Measurements from ENCODE around the gene ATP1A4. TPM values are rescaled to one million over a fixed set of nuclear protein-coding genes. Genes with fewer than 3 reads are reported as not detected.

ATP1A4 gene
- total RNA-seq, 2 donors from 2014 or later = not detected

GRCh38 chr1:160137216-160137862 is 14.1 kb upstream of the ATP1A4 start:
- Mint-ChIP-seq H3K4me1 (ENCODE audit: low read depth) (no peaks in the 10 kb centered on the region), H3K9me3 (no peaks in the 10 kb centered on the region), H3K4me3 (no peak overlapping the region), H3K36me3 (ENCODE audit: insufficient read depth in 2 of 2) (no peaks in the 10 kb centered on the region), H3K27me3 (ENCODE audit: low read depth) (peaks cover 24% of the 10 kb centered on the region), H3K27ac (no peak overlapping the region)
- DNase-seq = no peak
- no peak for ATAC-seq (replicated peaks in 1 of 2)

GRCh38 chr1:160139840-160140239 is 11.6 kb upstream of the ATP1A4 start:
- Mint-ChIP-seq H3K4me3 (no peak overlapping the region), H3K4me1 (ENCODE audit: low read depth) (no peaks in the 10 kb centered on the region), H3K36me3 (ENCODE audit: insufficient read depth in 2 of 2) (no peaks in the 10 kb centered on the region), H3K27ac (no peak overlapping the region), H3K27me3 (ENCODE audit: low read depth) (peaks cover 20% of the 10 kb centered on the region), H3K9me3 (no peaks in the 10 kb centered on the region)
- ATAC-seq (replicated peaks in 1 of 2) = no peak
- DNase-seq = no peak

- DNase-seq = no peak
- no peaks in the 10 kb centered on the region for H3K36me3 Mint-ChIP-seq (ENCODE audit: insufficient read depth in 2 of 2)
- no peaks in the 10 kb centered on the region for H3K9me3 Mint-ChIP-seq
- H3K4me1 Mint-ChIP-seq (ENCODE audit: low read depth) = no peaks in the 10 kb centered on the region
- H3K27ac Mint-ChIP-seq = no peak overlapping the region
- ATAC-seq (replicated peaks in 1 of 2) = no peak
- H3K4me3 Mint-ChIP-seq = no peak overlapping the region
- peaks cover 23% of the 10 kb centered on the region for H3K27me3 Mint-ChIP-seq (ENCODE audit: low read depth)
Measured at GRCh38 chr1:160143695-160144094, 7.7 kb upstream of the ATP1A4 start.

GRCh38 chr1:160144921-160145320 is 6.5 kb upstream of the ATP1A4 start:
- no peak overlapping the region for H3K27ac Mint-ChIP-seq
- H3K9me3 Mint-ChIP-seq = no peaks in the 10 kb centered on the region
- peaks cover 23% of the 10 kb centered on the region for H3K27me3 Mint-ChIP-seq (ENCODE audit: low read depth)
- H3K4me3 Mint-ChIP-seq = no peak overlapping the region
- H3K36me3 Mint-ChIP-seq (ENCODE audit: insufficient read depth in 2 of 2) = no peaks in the 10 kb centered on the region
- no peaks in the 10 kb centered on the region for H3K4me1 Mint-ChIP-seq (ENCODE audit: low read depth)
- ATAC-seq (replicated peaks in 1 of 2) (no peak), DNase-seq (no peak)

GRCh38 chr1:160146107-160146506 is 5.3 kb upstream of the ATP1A4 start:
- no peak for ATAC-seq (replicated peaks in 1 of 2)
- Mint-ChIP-seq H3K36me3 (ENCODE audit: insufficient read depth in 2 of 2) (no peaks in the 10 kb centered on the region), H3K9me3 (no peaks in the 10 kb centered on the region), H3K4me1 (ENCODE audit: low read depth) (no peaks in the 10 kb centered on the region), H3K27me3 (ENCODE audit: low read depth) (peaks cover 23% of the 10 kb centered on the region), H3K4me3 (no peak overlapping the region), H3K27ac (no peak overlapping the region)
- DNase-seq = no peak

GRCh38 chr1:160148121-160148520 is 3.3 kb upstream of the ATP1A4 start:
- H3K27me3 Mint-ChIP-seq (ENCODE audit: low read depth) = peaks cover 6% of the 10 kb centered on the region
- DNase-seq (no peak), ATAC-seq (replicated peaks in 1 of 2) (no peak)
- no peak overlapping the region for H3K27ac Mint-ChIP-seq
- no peak overlapping the region for H3K4me3 Mint-ChIP-seq
- no peaks in the 10 kb centered on the region for H3K9me3 Mint-ChIP-seq
- H3K36me3 Mint-ChIP-seq (ENCODE audit: insufficient read depth in 2 of 2) = no peaks in the 10 kb centered on the region
- H3K4me1 Mint-ChIP-seq (ENCODE audit: low read depth) = no peaks in the 10 kb centered on the region

GRCh38 chr1:160149233-160149632 is 2.2 kb upstream of the ATP1A4 start:
- H3K4me3 Mint-ChIP-seq = no peak overlapping the region
- H3K27ac Mint-ChIP-seq = no peak overlapping the region
- H3K36me3 Mint-ChIP-seq (ENCODE audit: insufficient read depth in 2 of 2) = no peaks in the 10 kb centered on the region
- DNase-seq = no peak
- H3K9me3 Mint-ChIP-seq = no peaks in the 10 kb centered on the region
- no peaks in the 10 kb centered on the region for H3K4me1 Mint-ChIP-seq (ENCODE audit: low read depth)
- peaks cover 6% of the 10 kb centered on the region for H3K27me3 Mint-ChIP-seq (ENCODE audit: low read depth)
- no peak for ATAC-seq (replicated peaks in 1 of 2)

- Mint-ChIP-seq H3K4me3 (no peak overlapping the region), H3K36me3 (ENCODE audit: insufficient read depth in 2 of 2) (no peaks in the 10 kb centered on the region), H3K27ac (no peak overlapping the region), H3K27me3 (ENCODE audit: low read depth) (peaks cover 4% of the 10 kb centered on the region), H3K9me3 (no peaks in the 10 kb centered on the region), H3K4me1 (ENCODE audit: low read depth) (no peaks in the 10 kb centered on the region)
- DNase-seq (no peak), ATAC-seq (replicated peaks in 1 of 2) (no peak)
Measured at GRCh38 chr1:160149716-160150115, 1.7 kb upstream of the ATP1A4 start.

- no peak overlapping the region for H3K4me3 Mint-ChIP-seq
- no peaks in the 10 kb centered on the region for H3K36me3 Mint-ChIP-seq (ENCODE audit: insufficient read depth in 2 of 2)
- H3K9me3 Mint-ChIP-seq = no peaks in the 10 kb centered on the region
- DNase-seq (no peak), ATAC-seq (replicated peaks in 1 of 2) (no peak)
- no peak overlapping the region for H3K27ac Mint-ChIP-seq
- peaks cover 6% of the 10 kb centered on the region for H3K27me3 Mint-ChIP-seq (ENCODE audit: low read depth)
- no peaks in the 10 kb centered on the region for H3K4me1 Mint-ChIP-seq (ENCODE audit: low read depth)
Measured at GRCh38 chr1:160154790-160155189, 3.4 kb downstream of the ATP1A4 start.

GRCh38 chr1:160156361-160156760 is 5.0 kb downstream of the ATP1A4 start:
- Mint-ChIP-seq H3K27me3 (ENCODE audit: low read depth) (peaks cover 6% of the 10 kb centered on the region), H3K27ac (no peak overlapping the region), H3K4me1 (ENCODE audit: low read depth) (no peaks in the 10 kb centered on the region), H3K36me3 (ENCODE audit: insufficient read depth in 2 of 2) (no peaks in the 10 kb centered on the region), H3K4me3 (no peak overlapping the region), H3K9me3 (no peaks in the 10 kb centered on the region)
- no peak for DNase-seq
- no peak for ATAC-seq (replicated peaks in 1 of 2)

- Mint-ChIP-seq H3K9me3 (no peaks in the 10 kb centered on the region), H3K27me3 (ENCODE audit: low read depth) (peaks cover 6% of the 10 kb centered on the region), H3K4me1 (ENCODE audit: low read depth) (no peaks in the 10 kb centered on the region), H3K27ac (no peak overlapping the region), H3K36me3 (ENCODE audit: insufficient read depth in 2 of 2) (no peaks in the 10 kb centered on the region), H3K4me3 (no peak overlapping the region)
- DNase-seq = no peak
- ATAC-seq (replicated peaks in 1 of 2) = no peak
Measured at GRCh38 chr1:160157174-160157573, 5.8 kb downstream of the ATP1A4 start.

- no peak for ATAC-seq (replicated peaks in 1 of 2)
- no peaks in the 10 kb centered on the region for H3K4me1 Mint-ChIP-seq (ENCODE audit: low read depth)
Measured at GRCh38 chr1:160158031-160158430, 6.6 kb downstream of the ATP1A4 start.

GRCh38 chr1:160158534-160158933 is 7.1 kb downstream of the ATP1A4 start:
- H3K4me1 Mint-ChIP-seq (ENCODE audit: low read depth) = no peaks in the 10 kb centered on the region
- ATAC-seq (replicated peaks in 1 of 2) (no peak), DNase-seq (no peak)
- H3K27ac Mint-ChIP-seq = no peak overlapping the region
- H3K36me3 Mint-ChIP-seq (ENCODE audit: insufficient read depth in 2 of 2) = no peaks in the 10 kb centered on the region
- H3K9me3 Mint-ChIP-seq = no peaks in the 10 kb centered on the region
- peaks cover 11% of the 10 kb centered on the region for H3K27me3 Mint-ChIP-seq (ENCODE audit: low read depth)
- no peak overlapping the region for H3K4me3 Mint-ChIP-seq

More at GRCh38 chr1:160158031-160158430, 6.6 kb downstream of the ATP1A4 start:
- Mint-ChIP-seq H3K36me3 (ENCODE audit: insufficient read depth in 2 of 2) (no peaks in the 10 kb centered on the region), H3K27me3 (ENCODE audit: low read depth) (peaks cover 6% of the 10 kb centered on the region), H3K4me3 (no peak overlapping the region), H3K9me3 (no peaks in the 10 kb centered on the region), H3K27ac (no peak overlapping the region)
- DNase-seq = no peak

GRCh38 chr1:160159846-160160245 is 8.4 kb downstream of the ATP1A4 start:
- H3K4me3 Mint-ChIP-seq = no peak overlapping the region
- peaks cover 17% of the 10 kb centered on the region for H3K27me3 Mint-ChIP-seq (ENCODE audit: low read depth)
- no peaks in the 10 kb centered on the region for H3K4me1 Mint-ChIP-seq (ENCODE audit: low read depth)
- H3K27ac Mint-ChIP-seq = no peak overlapping the region
- no peak for DNase-seq
- ATAC-seq (replicated peaks in 1 of 2) = no peak
- H3K36me3 Mint-ChIP-seq (ENCODE audit: insufficient read depth in 2 of 2) = no peaks in the 10 kb centered on the region
- H3K9me3 Mint-ChIP-seq = no peaks in the 10 kb centered on the region
